ENCODE measurements around the gene FAM13B. TPM values are rescaled to one million over a fixed set of nuclear protein-coding genes. Genes with fewer than 3 reads are reported as not detected.

The FAM13B gene
- total RNA-seq, 4 donors from 2014 or later = 10.4 to 37.7 (median 20.2) TPM

- no peaks in the 10 kb centered on the region for H3K27me3 ChIP-seq
- WGBS = 29% methylated on average over 3 of the region's 3 CpGs
- no peak for DNase-seq (ENCODE audit: low spot score in 2 of 2)
- no peaks in the 10 kb centered on the region for H3K9me3 ChIP-seq
- H3K36me3 ChIP-seq = peaks cover 22% of the 10 kb centered on the region
- H3K4me3 ChIP-seq = no peak overlapping the region
- TF ChIP-seq CTCF (IDR thresholded peaks at IDR 0.05) (no peak), EP300 (IDR thresholded peaks at IDR 0.05) (no peak), POLR2A (IDR thresholded peaks at IDR 0.05) (no peak), POLR2AphosphoS5 (IDR thresholded peaks at IDR 0.05) (no peak)
- H3K4me1 ChIP-seq = no peaks in the 10 kb centered on the region
- no peak overlapping the region for H3K27ac ChIP-seq
Observed at GRCh38 chr5:137933491-137933911, 99.4 kb downstream of the FAM13B start.

GRCh38 chr5:137932800-137933199 lies 100.1 kb downstream of the FAM13B start:
- no peak overlapping the region for H3K27ac ChIP-seq
- peaks cover 16% of the 10 kb centered on the region for H3K36me3 ChIP-seq
- H3K27me3 ChIP-seq = no peaks in the 10 kb centered on the region
- TF ChIP-seq CTCF (IDR thresholded peaks at IDR 0.05) (no peak), POLR2A (IDR thresholded peaks at IDR 0.05) (no peak), EP300 (IDR thresholded peaks at IDR 0.05) (no peak), POLR2AphosphoS5 (IDR thresholded peaks at IDR 0.05) (no peak)
- no peaks in the 10 kb centered on the region for H3K9me3 ChIP-seq
- H3K4me3 ChIP-seq = no peak overlapping the region
- DNase-seq (ENCODE audit: low spot score in 2 of 2) = no peak
- WGBS = 57% methylated on average over 3 of the region's 3 CpGs
- H3K4me1 ChIP-seq = no peaks in the 10 kb centered on the region

GRCh38 chr5:137923856-137924255 lies 109.0 kb downstream of the FAM13B start:
- TF ChIP-seq CTCF (IDR thresholded peaks at IDR 0.05) = no peak
- no peak for TF ChIP-seq POLR2AphosphoS5 (IDR thresholded peaks at IDR 0.05)
- TF ChIP-seq POLR2A (IDR thresholded peaks at IDR 0.05) = no peak
- no peak for TF ChIP-seq EP300 (IDR thresholded peaks at IDR 0.05)
- 60% methylated on average over 4 of the region's 4 CpGs for WGBS
- Histone ChIP-seq H3K36me3 (peaks cover 1% of the 10 kb centered on the region), H3K27ac (no peak overlapping the region), H3K27me3 (no peaks in the 10 kb centered on the region), H3K9me3 (no peaks in the 10 kb centered on the region), H3K4me3 (no peak overlapping the region), H3K4me1 (no peaks in the 10 kb centered on the region)
- DNase-seq (ENCODE audit: low spot score in 2 of 2) = no peak

GRCh38 chr5:137921931-137922330 lies 110.9 kb downstream of the FAM13B start:
- Histone ChIP-seq H3K27ac (no peak overlapping the region), H3K27me3 (no peaks in the 10 kb centered on the region), H3K4me3 (no peak overlapping the region), H3K36me3 (no peaks in the 10 kb centered on the region), H3K4me1 (no peaks in the 10 kb centered on the region), H3K9me3 (no peaks in the 10 kb centered on the region)
- TF ChIP-seq POLR2A (IDR thresholded peaks at IDR 0.05) (no peak), EP300 (IDR thresholded peaks at IDR 0.05) (no peak), POLR2AphosphoS5 (IDR thresholded peaks at IDR 0.05) (no peak), CTCF (IDR thresholded peaks at IDR 0.05) (no peak)
- no peak for DNase-seq (ENCODE audit: low spot score in 2 of 2)
- 32% methylated on average over 3 of the region's 3 CpGs for WGBS

GRCh38 chr5:137916923-137917322 lies 116.0 kb downstream of the FAM13B start:
- WGBS = 100% methylated on average over 1 of the region's 1 CpG

More at GRCh38 chr5:137916923-137917322, 116.0 kb downstream of the FAM13B start:
- no peak overlapping the region for H3K27ac ChIP-seq
- no peak overlapping the region for H3K4me3 ChIP-seq
- no peaks in the 10 kb centered on the region for H3K4me1 ChIP-seq
- no peaks in the 10 kb centered on the region for H3K36me3 ChIP-seq
- H3K27me3 ChIP-seq = no peaks in the 10 kb centered on the region
- H3K9me3 ChIP-seq = peaks cover 6% of the 10 kb centered on the region
- TF ChIP-seq EP300 (IDR thresholded peaks at IDR 0.05) (no peak), CTCF (IDR thresholded peaks at IDR 0.05) (no peak), POLR2AphosphoS5 (IDR thresholded peaks at IDR 0.05) (no peak), POLR2A (IDR thresholded peaks at IDR 0.05) (no peak)
- DNase-seq (ENCODE audit: low spot score in 2 of 2) = no peak

Measured in suprapubic skin (tissue), 4 donors.